AG09319 (cell line): ENCODE measurements around the gene ZNF280B.

Experiments
- DNase-seq: peaks from one replicate; pipeline ENCODE4 v3.0.0-alpha.2; 2010; ENCODE audit warnings: low read depth; ENCODE audit errors: extremely low read depth
- TF ChIP-seq, protein P1 (sequence below): IDR thresholded peaks from 2 replicates; pipeline ENCODE4 v1.5.1; 2011; ENCODE audit warnings: low read depth, mild to moderate bottlenecking, inconsistent platforms, low read length, moderate library complexity

The ZNF280B gene

DNA sequence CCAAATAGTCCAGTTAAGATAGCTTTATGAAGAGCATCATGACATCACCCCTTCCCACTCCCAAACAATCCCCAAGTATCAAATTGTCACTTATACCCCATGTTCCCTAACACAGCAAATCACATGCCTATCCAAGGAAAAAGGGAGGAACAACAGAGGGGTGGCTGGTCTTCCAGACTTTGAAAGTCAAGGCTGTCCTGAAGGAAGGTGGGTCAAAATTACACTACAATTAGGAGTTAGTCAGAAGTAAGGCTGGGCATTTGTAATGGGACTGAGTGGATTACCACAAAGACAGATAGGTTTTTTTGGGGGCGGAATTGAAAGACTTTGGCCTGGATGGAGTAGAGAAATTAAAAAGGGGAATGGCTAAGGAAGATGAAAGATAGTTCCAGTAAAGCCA is 44.6 kb upstream of the ZNF280B start:
- TF ChIP-seq, protein P1, sequence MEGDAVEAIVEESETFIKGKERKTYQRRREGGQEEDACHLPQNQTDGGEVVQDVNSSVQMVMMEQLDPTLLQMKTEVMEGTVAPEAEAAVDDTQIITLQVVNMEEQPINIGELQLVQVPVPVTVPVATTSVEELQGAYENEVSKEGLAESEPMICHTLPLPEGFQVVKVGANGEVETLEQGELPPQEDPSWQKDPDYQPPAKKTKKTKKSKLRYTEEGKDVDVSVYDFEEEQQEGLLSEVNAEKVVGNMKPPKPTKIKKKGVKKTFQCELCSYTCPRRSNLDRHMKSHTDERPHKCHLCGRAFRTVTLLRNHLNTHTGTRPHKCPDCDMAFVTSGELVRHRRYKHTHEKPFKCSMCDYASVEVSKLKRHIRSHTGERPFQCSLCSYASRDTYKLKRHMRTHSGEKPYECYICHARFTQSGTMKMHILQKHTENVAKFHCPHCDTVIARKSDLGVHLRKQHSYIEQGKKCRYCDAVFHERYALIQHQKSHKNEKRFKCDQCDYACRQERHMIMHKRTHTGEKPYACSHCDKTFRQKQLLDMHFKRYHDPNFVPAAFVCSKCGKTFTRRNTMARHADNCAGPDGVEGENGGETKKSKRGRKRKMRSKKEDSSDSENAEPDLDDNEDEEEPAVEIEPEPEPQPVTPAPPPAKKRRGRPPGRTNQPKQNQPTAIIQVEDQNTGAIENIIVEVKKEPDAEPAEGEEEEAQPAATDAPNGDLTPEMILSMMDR: no peak
- no peak for DNase-seq

DNA sequence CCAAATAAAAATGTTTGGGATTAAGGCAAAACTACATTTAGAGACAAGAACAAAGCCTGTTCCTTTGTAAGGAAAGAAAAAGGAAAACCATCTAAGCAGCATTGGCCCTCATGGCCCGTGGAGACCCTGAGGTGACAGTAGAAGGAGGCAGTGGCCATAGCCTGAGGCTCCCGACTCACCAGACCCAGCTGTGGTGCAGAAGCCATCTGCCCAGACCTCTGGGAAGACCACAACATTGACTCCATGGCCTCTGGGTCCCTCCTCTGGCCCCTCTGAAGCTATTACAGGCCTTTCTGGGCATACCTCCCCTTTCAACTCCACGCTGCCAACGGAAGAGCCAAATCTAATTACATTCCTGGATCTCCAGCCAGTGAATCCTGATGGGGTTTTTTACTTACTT is 44.1 kb upstream of the ZNF280B start:
- TF ChIP-seq, protein P1: no peak
- DNase-seq: no peak

GRCh38 chr22:22550789-22551434 is 42.4 kb upstream of the ZNF280B start:
- TF ChIP-seq, protein P1: no peak
- DNase-seq: no peak

GRCh38 chr22:22548910-22549309 is 40.4 kb upstream of the ZNF280B start:
- TF ChIP-seq, protein P1: no peak
- no peak for DNase-seq

GRCh38 chr22:22548317-22548716 is 39.8 kb upstream of the ZNF280B start:
- no peak for DNase-seq
- TF ChIP-seq, protein P1: no peak

DNA sequence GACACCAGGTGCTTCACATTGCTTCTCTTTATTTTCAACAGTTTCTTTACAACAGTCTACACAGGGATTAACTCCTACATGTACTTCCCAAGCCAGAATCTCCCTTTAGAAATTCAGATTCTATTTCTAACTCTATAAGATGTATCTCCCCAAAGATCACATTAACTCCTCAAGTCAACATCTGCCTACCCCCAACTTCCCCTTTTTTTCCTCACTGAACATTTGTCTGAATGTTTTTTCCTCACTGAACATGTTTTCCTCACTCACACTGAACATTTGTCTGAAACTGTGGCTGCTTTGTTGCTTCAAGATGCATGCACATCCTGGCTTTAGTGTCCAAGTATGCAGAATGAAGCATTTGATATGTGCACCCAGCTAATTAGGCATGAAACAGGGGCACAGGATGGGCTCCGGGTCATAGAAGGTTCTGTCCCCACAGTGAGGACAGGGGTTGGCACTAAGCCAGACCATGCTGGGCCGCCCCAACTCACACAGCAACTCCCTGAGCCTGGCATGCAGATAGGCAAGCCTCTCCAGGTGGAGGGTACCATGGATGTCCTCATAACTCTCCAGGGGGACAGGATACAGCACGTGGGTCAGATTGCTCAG is 39.3 kb upstream of the ZNF280B start:
- no peak for DNase-seq
- TF ChIP-seq, protein P1: no peak

DNA sequence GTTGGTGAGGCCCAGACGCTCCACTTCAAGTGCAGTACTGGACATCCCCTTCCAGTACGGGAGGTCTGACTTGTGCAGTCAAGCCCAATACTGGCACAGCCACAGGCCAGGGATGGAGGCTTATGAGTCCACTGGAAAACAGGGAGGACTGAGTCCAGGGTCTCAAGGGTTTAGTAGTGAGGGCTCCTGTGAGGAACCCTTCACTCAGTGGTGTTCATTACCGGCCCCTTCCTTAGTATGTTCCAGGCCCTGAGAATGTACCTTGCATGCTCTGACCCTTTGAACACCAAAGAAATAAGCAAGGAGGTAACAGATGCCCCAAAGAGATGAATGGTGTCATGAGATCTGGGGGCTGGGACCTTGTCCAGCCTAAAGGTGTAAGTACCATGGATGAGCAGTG is 38.7 kb upstream of the ZNF280B start:
- TF ChIP-seq, protein P1: no peak
- DNase-seq: no peak
